AG09309 (cell line): Measurements from ENCODE around the gene SF3B2.

Experiments
- DNase-seq: peaks from one replicate; pipeline ENCODE4 v3.0.0-alpha.2; 2010; ENCODE audit warnings: low read depth
- H3K4me3 ChIP-seq: 2 replicates; pipeline ENCODE4 v1.5.1; 2011; ENCODE audit warnings: mild to moderate bottlenecking, low read depth, low read length, moderate library complexity; ENCODE audit not compliant: control insufficient read depth
- TF ChIP-seq, protein P1 (sequence below): IDR thresholded peaks from 2 replicates; pipeline ENCODE4 v1.5.1; 2011; ENCODE audit warnings: mild to moderate bottlenecking, low read depth, low read length, inconsistent platforms; ENCODE audit not compliant: insufficient read depth, control insufficient read depth; ENCODE audit errors: missing control alignments

The SF3B2 gene

DNA sequence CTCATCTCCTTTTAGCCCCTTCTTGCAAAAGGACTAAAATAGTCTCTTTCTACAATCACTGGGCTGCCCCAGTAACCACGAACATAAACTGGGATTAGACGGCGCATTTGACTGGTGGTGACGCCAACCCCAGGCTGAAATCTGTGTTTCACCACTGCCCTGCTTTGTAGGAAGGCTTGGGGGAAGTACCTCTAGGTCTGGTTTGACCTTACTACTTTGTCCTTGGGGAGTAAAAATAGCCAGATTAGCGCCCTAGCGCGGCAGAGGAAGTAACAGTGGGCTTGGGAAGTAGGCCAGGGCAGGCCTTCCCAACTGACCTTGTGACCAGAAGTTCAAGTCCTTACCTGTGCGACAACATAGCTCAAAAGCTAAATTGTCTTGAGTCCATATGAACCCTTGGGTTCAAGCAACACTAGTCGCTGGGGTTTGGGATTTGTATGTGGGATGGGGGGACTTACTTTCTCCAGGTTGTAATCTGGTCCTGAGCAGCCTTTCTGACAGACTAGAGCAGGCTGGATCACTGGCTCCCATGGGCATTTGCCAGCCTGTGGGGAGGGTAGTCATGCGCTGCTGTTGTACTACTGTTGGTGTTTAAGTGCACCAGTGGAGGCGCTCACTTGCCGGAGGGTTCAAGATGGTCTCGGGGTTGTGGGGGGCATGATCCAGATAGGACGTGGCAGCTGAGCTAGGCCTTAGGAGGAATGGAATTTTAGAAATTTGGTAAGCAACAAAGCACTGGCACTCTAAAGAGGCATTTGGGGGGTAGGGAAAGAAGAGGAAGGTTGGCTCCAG lies 17.0 kb downstream of the SF3B2 start:
- peak overlapping the region; percentile 44 for H3K4me3 ChIP-seq
- TF ChIP-seq, protein P1, sequence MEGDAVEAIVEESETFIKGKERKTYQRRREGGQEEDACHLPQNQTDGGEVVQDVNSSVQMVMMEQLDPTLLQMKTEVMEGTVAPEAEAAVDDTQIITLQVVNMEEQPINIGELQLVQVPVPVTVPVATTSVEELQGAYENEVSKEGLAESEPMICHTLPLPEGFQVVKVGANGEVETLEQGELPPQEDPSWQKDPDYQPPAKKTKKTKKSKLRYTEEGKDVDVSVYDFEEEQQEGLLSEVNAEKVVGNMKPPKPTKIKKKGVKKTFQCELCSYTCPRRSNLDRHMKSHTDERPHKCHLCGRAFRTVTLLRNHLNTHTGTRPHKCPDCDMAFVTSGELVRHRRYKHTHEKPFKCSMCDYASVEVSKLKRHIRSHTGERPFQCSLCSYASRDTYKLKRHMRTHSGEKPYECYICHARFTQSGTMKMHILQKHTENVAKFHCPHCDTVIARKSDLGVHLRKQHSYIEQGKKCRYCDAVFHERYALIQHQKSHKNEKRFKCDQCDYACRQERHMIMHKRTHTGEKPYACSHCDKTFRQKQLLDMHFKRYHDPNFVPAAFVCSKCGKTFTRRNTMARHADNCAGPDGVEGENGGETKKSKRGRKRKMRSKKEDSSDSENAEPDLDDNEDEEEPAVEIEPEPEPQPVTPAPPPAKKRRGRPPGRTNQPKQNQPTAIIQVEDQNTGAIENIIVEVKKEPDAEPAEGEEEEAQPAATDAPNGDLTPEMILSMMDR: peak; percentile 19
- DNase-seq: peak; percentile 53

DNA sequence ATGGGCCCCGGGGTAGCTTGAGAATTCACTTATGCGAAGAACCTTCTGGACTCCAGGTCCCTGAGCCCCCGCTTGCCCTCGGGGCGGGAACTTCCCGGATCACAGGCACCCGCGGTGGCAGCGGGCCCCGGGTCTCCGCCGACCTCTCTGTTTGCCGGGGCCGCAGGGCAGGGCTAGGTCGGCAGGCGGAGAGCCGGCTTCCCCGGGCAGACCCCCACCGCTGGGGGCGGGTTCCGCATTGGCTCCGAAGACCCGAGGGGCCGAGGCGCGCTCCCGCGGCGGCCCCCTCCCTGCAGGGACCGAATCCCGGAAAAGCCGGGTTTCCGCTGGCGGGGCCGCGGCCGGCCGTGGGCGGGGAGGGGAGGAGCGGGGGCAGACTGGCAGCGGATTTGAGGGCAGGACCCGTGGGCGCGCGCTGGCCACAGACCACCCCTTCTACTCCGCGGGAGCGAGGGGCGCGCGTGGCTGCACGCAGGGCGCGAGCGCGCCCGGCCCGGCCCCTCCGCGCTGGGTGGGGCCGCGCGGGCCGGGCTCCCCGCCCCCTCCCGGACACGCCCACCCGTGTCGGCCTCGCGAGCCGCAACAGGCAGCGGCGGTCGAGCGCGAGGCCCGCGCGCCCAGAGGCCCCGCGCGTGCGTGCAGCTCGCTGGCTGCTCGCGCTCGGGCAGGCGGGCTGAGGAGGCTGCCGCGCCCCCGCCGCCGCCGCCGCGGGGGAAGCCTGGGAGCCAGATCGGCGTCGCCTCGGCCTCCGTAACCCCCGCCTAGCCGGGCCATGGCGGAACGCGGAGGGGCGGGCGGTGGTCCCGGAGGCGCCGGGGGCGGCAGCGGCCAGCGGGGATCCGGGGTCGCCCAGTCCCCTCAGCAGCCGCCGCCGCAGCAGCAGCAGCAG lies 17.8 kb downstream of the SF3B2 start, which contains the start of gene PACS1:
PACS1 (plus strand) TSS at position 558 of the 889 bp plus-strand sequence; CDS start at position 773, 215 bp downstream.
- TF ChIP-seq, protein P1: no peak
- peak; percentile 40 for DNase-seq

DNA sequence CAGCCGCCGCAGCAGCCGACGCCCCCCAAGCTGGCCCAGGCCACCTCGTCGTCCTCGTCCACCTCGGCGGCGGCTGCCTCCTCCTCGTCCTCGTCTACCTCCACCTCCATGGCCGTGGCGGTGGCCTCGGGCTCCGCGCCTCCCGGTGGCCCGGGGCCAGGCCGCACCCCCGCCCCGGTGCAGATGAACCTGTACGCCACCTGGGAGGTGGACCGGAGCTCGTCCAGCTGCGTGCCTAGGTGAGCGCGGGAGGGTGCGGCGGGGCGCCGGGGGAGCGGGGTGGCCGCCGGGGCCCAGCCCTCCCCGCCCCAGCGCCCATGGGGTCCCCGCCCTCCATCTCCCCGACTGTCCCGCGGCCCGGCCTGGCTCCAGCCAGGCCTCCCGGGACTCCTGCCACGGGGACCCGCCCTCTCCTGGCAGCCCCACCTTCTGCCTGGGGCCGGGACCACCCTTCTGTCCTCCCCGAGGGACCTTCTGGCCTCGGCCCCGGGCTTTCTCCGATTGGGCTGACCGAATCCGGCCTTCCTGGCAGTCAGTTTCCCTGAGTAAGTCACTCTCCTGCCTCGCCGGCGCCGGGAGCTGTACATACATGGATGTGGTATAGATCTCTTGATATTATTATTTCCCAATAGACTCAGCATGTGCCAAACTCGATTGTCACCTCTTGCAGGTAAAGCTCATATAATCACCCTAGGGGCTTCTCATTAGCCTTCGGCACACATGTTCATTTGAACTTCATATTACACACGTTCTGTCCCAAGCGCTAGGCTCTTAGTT lies 18.6 kb downstream of the SF3B2 start:
- H3K4me3 ChIP-seq: peak overlapping the region; percentile 81

More for the DNA sequence above, 17.8 kb downstream of the SF3B2 start, which contains the start of gene PACS1:
- H3K4me3 ChIP-seq: peak within 1 kb of the TSS; percentile 81

DNA sequence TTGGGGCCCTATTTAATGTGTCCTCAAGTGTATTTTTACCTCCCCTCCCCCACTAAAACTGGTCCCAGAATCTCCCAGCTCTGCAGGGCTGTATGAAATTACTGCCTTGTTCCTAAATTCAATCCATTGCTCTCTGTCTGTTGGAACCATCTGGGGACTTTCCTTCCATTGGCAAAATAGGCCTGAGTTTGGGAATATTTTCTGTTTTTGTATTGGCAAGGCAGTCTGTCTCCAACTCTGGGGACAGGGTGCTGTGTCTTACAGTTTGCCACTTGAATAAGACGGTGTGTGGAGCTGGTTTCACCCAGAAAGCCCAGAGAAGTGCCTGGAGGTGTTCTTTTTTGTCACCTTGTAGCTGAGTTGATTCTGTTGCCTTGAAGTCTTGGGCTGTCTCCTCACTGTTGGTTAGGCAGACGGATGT lies 19.2 kb downstream of the SF3B2 start:
- peak overlapping the region; percentile 81 for H3K4me3 ChIP-seq
- TF ChIP-seq, protein P1: no peak
- DNase-seq: no peak

More for the DNA sequence above, 18.6 kb downstream of the SF3B2 start:
- DNase-seq: no peak
- TF ChIP-seq, protein P1: no peak

DNA sequence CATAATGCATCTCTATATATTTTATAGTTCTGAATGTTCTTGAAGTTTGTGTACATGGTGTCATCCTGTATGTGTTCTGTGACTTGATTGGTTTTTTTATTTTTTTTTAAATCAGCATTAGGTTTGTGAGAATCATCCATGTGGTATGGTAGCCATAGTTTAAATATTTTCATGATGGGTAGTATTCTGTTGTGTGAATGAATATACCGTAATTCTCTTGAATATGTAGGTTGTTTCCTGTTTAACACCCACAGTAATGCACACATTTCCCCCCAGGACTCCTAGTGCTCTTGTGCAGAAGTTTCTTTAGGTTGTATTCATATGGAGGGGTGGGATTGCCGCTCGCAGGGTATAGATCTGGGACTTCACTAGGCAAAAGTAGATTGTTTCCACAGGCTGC lies 19.9 kb downstream of the SF3B2 start:
- no peak for DNase-seq
- TF ChIP-seq, protein P1: no peak
- H3K4me3 ChIP-seq: no peak overlapping the region

DNA sequence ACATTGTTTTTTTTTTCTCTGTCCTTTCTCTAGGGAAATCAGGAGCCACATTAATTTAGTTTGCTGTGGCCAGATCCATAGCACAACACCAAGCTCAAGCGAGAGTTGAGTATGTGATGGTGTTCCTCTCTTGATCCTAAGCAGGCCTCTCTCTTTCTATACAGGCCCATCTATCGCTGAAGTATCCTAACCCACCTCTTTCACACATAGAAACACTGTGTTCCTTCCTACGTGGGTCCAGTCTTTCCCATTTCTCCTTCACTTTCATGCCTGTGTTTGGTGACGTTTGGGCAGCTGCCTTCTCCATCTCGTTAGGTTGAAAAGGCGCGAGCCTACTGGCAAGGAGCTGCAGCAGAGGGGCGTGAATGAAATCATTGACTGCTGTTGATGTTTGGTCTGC lies 20.4 kb downstream of the SF3B2 start:
- TF ChIP-seq, protein P1: no peak
- no peak overlapping the region for H3K4me3 ChIP-seq
- no peak for DNase-seq
